DMS53 (cell line): ENCODE data around the gene ATG10.
"Not testable (repeated sequence)": the region's sequence is repeated elsewhere in the genome, so short reads cannot be mapped to it uniquely, and the experiment has no call there.

Source experiments
- DNase-seq: peaks from one replicate; lab custom pipeline; 2025; lab: John Stamatoyannopoulos, UW

ATG10 gene

DNA sequence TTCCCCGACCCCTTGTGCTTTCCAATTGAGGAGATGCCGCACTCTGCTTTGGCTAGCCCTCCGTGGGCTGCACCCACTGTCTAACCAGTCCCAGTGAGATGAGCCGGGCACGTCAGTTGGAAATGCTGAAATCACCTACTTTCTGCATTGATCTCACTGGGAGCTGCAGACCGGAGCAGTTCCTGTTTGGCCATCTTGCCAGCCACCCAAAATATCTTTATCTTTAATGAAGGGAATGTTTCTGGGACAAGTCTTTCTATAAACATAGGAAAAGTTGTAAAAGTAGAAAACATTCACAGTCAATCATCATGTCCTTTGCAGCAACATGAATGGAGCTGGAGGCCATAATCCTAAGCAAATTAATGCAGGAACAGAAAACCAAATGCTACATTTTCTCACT lies 158.8 kb downstream of the ATG10 start:
- no peak for DNase-seq

DNA sequence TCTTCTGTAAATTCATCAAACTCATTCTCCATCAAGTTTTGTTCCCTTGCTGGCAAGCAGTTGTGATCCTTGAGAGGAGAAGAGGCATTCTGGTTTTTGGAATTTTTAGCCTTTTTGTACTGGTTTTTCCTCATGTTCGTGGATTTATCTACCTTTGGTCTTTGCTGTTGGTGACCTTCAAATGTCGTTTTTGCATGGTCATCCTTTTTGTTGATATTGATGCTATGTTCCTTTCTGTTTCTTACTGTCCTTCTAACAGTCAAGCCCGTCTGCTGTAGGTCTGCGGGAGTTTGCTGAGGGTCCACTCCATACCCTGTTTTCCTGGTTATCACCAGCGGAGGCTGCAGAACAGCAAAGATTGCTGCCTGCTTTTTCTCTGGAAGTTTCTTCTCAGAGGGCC lies 165.4 kb downstream of the ATG10 start:
- no peak for DNase-seq

DNA sequence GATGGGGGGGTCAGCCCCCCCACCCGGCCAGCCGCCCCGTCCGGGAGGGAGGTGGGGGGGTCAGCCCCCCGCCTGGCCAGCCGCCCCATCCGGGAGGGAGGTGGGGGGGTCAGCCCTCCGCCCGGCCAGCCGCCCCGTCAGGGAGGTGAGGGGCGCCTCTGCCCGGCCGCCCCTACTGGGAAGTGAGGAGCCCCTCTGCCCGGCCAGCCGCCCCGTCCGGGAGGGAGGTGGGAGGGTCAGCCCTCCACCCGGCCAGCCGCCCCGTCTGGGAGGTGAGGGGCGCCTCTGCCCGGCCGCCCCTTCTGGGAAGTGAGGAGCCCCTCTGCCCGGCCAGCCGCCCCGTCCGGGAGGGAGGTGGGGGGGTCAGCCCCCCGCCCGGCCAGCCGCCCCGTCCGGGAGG lies 168.0 kb downstream of the ATG10 start:
- not testable (repeated sequence) for DNase-seq

DNA sequence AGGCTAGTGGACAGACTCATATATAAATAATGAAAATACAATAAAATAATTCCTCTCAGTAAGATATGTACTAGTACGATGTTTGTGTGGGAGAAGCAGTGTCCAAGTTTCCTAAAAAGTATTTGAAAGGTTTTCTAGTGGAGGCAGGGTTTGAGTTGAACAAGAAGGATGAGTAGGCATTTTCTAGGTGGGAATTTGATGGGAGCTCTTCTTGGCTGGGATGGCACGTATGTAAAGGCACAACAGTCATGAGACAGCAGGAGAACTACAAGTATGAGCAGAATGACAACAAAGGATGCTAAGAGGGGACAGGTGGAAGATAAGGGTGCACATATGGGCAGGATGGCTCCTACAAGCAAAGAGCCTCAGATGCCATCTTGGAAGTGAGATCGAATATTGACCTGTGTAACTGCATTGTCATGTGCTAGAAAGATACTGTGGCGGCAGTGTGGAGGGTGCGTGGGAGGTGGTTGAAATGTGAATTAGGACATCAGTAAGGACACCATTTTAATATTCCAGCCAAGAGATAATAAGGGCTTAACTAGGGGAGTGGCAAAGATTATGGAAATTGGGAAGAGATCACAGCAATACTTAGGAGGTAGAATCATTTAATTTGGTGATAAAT lies 170.5 kb downstream of the ATG10 start:
- no peak for DNase-seq

DNA sequence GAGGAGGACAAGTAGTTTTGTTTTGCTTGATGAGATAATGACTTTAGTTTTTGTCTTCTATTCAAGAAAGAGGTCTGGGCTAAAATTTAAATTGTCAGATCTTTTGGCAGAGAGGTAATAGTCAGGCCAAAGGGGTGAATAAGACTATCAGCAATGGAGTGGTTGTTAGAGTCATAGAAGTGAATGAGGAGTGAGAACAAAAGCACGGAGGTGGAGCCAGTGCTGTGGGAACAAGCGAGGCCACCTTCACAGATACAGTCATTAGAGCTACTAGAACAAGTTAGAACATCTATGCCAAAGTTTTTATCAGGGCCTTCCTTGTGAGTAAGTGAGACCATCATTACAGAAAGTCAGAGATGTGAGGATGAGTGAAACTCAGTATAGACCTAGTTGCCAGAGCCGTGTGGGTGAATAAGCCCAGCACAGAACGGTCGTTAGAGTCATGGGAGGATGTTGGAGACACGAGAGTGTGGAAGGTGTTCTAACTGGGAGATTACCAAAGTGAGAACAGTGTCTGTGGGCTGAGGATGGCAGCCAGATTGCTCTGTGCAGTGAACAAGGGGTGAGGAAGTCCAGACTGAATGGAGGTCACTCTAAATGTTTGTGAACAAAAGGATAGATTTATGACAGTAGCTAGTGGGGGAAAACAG lies 171.2 kb downstream of the ATG10 start:
- no peak for DNase-seq

DNA sequence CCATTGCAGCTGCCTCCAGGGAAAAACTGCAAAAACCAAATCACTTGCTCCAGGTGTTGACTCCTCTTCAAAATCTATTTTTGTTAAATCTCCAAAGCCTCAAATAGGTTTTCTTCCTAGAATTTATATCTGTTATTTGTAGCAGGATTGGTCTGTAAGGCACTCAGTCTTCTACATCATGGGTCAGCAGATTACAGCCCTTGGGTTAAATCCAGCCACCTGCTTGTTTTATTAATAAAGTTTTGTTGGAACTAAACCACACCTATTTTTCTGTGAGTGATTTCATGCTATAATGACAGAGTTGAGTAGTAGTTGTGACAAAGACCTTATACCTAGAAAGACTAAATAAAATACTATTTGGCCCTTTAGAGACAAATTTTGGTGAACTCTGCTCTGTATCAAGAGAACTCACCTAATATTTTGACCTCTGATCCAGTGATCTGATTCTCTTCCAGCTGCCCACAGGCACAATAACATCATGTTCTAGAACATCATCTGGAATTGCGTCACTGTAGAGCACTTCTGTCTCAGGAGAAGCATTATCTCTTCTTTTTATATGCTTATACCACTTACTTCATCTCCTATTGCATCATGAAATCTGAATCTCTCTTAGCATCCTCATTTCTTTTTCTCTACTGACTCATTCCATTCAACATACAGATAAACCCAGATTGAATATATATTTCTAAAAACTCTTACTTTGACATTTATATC lies 176.2 kb downstream of the ATG10 start:
- DNase-seq, result no peak

DNA sequence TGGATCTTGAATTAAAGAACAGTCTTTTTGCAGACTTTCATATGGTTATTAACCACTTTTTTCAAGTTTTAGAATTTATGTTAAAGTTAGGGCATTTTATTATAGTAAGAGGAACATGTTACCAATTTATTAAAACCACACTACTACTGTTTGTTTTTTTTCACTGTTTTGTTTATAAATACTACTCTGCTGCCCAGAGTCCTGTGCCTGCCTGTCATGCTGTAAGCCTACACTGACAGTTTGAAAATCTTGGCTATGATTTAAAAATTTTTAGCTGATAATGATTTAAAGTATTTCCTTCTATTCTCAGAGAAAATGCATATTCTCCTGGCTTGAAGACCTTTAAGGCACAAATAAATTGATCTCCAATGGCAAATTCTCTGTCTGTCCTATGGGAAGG lies 177.6 kb downstream of the ATG10 start:
- no peak for DNase-seq

DNA sequence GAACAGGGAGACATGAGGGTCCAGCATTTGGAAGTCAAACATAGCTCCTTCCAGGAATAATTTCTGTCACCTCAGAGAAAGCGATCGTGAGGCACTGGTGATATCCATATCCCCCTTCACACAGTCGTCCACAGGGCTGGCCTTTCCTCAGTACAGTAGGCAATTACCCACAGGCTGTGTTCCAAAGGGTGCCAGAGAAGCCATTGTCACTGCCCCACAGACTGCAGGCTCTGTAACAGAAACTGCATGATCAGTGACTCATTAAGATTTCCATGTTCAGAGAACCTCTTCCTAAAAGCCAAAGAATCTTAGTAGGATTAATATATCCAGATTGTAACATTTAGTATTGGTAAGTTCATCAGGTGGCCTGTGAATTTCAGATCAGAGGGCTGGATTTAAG lies 178.7 kb downstream of the ATG10 start:
- DNase-seq, result no peak

DNA sequence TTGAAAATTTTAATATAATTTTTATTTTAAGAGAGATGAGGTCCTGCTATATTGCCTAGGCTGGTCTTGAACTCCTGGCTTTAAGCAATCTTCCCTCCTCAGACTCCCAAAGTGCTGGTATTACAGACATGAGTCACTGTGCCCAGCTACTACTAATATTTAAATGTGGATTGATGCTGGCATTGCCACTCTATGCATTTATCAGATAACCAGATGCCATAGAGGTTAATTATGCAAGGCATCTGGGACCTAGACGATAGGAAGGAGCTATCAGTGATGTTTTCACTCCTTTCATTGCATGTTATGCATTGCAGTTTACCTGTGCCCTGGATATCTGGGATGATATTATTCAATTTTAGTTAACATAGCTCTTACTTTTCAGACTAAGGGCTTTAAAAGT lies 179.4 kb downstream of the ATG10 start:
- DNase-seq, result no peak

DNA sequence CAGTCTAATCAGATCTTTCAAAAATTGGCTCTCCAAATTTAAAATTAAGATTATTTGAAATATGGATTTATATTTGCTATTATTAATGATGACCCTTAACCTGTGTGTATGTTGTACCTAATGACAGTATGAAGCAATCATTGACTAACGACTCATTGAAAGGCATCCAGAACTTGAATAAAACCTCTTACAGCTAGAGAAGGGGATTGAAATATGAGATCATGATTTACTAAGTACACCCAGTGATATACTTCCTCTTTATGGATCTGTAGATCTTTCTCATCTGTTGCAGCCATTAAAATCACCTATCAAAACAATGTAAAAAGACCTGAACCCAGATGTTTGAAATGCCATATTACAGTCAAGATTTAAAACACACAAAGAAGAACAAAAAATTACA lies 179.8 kb downstream of the ATG10 start:
- peak; percentile 5 for DNase-seq

DNA sequence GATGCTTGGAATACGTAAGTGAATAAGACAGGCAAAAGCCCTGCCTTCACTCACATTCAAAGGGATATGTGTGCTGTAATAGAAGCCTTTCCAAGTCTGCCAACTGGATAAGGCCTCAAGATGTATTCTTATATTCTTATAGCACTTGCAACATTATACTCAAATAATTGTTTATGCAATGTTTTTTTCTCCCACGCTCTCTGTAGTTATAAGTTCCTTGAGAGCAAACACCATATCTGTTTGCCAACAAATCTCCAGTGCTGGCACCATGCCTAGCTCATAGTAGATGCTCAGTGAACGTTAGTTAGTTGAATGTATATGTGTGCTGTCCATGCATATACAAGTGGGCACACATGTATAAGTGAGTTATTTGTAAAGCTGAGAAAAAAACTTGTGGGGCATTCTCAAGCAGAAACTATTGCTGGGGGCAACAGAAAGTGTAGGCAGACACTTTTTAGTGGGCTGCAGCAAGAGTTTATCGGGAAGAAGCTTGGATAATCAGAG lies 181.2 kb downstream of the ATG10 start:
- no peak for DNase-seq

DNA sequence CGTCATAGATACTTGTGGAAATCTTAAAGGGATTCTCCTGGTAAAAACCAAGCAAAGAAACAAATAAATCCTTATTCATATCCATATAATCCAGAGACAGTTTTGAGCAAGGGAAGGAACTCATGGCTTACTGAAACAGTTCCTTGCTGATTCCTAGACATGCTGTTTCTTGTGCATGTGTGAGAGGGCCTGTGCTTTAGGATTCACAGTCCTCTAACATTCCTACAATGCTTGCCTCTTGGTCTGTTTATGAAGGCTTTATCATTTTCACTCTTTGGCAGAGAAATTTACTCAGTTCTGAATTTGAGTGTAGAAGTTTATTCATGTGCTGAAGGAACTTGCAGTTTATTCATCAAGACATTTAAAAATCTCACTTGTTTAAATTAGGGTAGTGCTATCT lies 183.0 kb downstream of the ATG10 start:
- DNase-seq, result no peak

DNA sequence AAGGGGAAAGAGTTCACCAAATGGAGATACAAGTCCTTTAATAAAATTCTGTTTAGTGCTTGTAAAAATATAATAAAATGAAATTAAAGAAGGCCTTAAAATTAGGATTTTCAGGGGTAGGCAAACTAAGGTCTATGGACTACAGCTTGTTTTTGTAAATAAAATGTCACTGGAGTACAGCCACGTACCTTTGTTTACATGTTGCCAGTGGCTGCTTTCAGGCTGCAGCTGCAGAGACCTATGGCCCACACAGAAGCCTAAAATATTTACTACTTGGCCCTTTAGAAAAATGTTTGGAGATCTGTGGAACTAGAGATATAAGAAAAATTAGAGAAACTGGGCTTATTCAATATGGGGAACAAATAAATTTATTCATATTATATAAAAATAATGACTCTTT lies 183.5 kb downstream of the ATG10 start:
- no peak for DNase-seq

DNA sequence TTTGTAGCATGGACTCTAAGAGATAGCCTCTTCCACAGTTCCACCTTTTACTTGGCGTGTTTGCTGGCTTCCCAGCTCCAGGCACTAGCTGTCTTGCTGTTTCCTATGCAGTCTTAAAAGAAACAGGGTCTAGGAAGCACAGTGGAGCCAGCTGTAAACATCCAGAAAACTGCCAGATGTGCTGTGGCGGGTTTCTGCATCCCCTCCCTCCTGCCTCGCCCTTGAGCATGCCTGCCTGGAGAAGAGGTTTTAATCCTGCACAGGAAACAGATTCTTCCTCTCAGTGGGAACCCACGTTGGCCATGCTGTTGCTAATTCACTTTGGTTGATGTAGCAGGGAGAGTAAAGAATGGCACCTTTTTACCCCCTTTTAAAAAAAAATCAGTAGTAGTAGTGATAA lies 185.1 kb downstream of the ATG10 start:
- no peak for DNase-seq

DNA sequence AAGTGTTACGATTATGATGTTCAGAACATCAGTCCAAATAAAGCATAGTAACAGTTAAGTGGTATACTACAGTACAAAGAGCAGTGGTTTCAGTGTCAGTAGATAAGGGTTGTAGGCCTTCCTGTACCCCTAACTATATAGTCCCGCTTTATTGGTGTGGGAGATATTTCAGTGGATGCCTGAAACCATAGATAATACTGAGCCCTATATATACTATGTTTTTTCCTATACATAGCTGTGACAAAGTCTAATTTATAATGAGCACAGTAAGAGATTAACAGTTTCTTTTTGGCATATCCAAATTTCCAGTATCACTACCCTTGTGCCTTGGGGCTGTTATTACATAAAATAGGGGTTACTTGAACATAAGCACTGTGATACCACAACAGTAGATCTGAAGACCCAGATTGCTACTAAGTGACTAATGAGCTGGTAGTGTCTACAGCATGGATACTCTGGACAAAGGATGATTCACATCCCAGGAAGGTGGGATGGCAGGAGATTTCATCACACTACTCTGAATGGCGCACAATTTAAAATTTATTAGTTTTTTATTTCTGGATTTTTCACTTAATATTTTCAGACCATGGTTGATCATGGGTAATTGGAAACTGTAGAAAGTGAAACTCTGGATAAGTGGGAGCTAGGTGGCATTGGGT lies 187.1 kb downstream of the ATG10 start:
- peak; percentile 21 for DNase-seq

DNA sequence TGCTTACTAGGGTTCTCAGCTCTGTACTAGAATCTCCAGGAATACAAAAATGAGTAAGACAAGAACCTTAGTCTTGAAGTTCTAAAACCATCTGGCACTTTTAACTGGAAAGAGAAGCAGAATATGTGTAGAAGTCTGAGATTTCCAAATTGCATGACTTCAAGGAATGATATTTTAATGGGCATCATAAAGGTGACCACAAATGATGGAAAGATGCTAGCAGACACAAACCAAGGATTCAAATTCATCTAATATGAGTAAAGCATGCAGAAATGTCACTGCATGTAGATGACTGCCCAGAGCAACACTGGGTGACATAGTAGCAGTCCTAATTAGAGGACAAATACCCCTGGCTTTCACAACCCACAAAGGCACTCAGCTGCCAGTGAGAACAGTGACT lies 189.1 kb downstream of the ATG10 start:
- DNase-seq, result no peak

DNA sequence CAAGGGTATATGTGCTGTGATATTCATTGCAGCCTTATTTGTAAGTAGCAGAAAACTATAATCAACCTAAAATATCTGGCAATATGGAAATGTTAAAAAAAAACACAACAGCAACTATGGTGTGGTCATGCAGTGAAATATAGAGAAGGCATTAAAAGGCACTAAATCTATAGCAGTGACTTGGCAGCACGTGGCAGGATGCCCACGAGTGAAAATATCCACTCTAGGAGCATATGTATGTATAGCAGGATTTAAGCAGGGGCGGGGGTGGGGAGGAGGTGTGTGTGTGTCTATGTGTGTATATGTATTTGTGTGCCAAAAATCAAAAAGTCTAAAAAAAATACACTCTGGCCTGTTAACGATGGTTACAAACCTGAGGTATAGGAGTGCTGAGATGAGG lies 190.8 kb downstream of the ATG10 start:
- DNase-seq, result no peak

DNA sequence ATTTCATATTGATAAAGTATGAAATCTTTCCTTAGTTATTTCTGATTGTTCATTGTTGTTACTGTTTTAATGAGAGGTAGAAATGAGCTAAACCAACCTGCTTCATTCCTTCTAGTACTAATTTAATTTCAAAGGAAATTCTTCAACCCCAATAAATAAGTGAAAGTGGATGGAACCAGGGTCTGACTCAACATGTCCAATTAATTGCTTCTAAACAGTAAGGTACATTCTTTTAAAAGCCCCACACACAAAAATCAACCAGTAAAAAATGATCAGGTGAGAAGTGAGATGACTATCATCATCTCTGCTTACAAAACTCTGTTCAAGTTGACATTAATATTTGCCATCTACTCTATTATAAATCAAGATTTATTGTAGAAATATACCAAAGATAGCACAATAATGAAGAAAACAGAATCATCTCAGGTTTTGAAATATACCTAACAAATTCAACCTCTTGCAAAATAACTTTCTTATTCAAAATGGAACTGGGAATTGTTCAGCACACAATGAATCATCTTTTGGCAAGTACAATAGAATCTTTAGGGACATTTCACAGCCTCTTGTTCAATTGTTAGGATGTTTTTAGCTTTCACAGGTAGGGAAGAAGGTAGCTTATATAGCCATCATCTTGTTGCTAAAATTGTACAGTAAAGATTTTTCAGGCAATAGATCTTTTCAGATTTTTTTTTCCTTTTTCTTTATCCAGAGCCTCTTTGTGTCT lies 191.8 kb downstream of the ATG10 start:
- peak; percentile 65 for DNase-seq

DNA sequence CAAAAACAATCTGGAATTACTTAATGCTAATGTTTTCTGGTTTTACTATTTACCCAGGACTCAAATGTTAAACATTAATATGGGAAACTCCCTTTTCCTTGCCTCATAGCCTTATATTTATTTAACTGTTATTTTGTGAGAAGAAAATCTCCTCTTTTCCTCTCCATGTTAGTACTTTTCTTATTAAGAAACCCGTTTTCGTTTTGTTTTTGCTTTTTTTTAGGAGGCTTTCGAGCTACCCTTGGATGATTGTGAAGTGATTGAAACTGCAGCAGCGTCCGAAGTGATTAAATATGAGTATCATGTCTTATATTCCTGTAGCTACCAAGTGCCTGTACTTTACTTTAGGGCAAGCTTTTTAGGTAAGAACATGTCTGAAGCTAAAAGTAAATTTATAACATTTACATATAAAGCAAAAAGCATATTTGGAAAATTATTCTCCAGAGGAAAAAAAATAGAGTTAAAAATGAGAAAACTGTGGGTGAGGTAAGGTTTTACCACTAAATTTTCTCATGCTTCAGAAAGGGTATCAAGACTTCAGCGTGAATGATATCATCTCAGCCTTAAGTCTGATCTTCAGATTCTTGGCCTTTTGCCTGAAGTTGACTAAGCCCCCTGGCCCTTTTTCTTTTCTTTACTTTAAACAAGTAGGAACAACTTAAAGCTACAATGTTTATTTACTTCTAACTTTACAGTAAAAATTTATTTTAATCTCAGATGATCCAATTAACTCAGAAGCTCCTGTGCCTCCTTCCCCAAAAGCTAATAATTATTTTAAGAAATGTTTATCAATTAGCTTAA lies 192.6 kb downstream of the ATG10 start:
- DNase-seq, result peak; percentile 65

DNA sequence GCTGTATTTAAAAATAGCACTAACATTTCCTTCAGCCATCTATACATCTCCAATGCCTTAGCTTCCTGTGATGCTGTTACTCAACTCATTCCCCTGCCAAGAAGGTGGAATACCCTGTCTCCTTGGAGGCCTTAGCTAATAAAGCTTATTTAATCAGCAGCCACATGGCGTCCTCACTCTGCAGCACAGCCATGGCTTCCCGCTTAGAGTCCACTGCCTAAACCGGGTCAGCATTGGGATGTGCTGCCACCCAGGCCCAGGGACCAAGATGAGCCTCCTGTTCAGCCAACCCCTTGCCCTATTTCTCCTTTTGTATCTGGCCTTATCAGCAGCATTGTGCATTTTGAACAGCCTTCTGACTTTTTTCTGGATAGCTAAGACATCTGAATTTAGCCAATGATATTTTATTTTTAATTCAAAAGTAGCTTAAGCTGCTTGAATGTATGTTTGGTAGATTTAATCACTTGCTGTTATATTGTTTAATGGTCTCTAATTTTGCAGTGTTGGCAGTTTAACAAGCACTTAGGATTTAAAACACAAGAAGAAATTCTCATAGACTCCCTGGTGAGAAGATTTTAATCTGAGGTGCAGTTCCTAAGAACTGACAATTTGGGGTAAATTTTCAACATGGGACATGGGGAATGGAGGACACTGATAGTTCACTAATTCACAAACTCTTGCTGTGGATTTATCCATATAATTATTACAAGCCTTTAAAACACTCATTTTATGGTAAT lies 193.3 kb downstream of the ATG10 start:
- DNase-seq, result peak; percentile 63
